ENCODE results near the gene MYO16. TPM values are rescaled to one million over a fixed set of nuclear protein-coding genes. Genes with fewer than 3 reads are reported as not detected.

The MYO16 gene
- polyA plus RNA-seq, 2 of the 4 experiments (the other 2 are of a cell fraction), result 0.03 to 0.06 TPM

GRCh38 chr13:108674771-108675170 is 45.4 kb downstream of the MYO16 start:
- no peak overlapping the region for H3K4me3 ChIP-seq
- POLR2A ChIA-PET, result no interaction called here
- no peak for TF ChIP-seq CHD2 (IDR thresholded peaks at IDR 0.05; ENCODE audit: low read length, partially characterized antibody)
- no peak for TF ChIP-seq ZFP36 (IDR thresholded peaks at IDR 0.05; ENCODE audit: borderline replicate concordance, partially characterized antibody)
- no peak for TF ChIP-seq RNF2 (IDR thresholded peaks at IDR 0.05; ENCODE audit: borderline replicate concordance, low read depth)
- no peak for TF ChIP-seq SREBF2 (IDR thresholded peaks at IDR 0.05)
- no peak for TF ChIP-seq EHF (CRISPR knock-in tag; IDR thresholded peaks at IDR 0.05)
- no peak for TF ChIP-seq FOXS1 (CRISPR knock-in tag; IDR thresholded peaks at IDR 0.05)
- no peak for TF ChIP-seq HDAC2 (IDR thresholded peaks at IDR 0.05)
- DNase-seq (ENCODE audit: low read depth in 1 of 2, low spot score in 1 of 2) (no peak), ATAC-seq (no peak), FAIRE-seq (no peak)
- no peak overlapping the region for H3K4me2 ChIP-seq
- H3K4me1 ChIP-seq, result no peaks in the 10 kb centered on the region
- CTCF ChIA-PET, result interaction anchor here (1.2 kb wide), 1 partner anchor 12 kb away, joined by 4 read pairs; no protein-coding TSS in a partner anchor
- H3K27ac ChIP-seq, result no peak overlapping the region
- 79% methylated on average over 4 of the region's 4 CpGs for WGBS (ENCODE audit: missing lambda C conversion rate)
- no peaks in the 10 kb centered on the region for H3K9me3 ChIP-seq

- no peaks in the 10 kb centered on the region for H3K4me1 ChIP-seq
- ATAC-seq (no peak), DNase-seq (ENCODE audit: low read depth in 1 of 2, low spot score in 1 of 2) (no peak), FAIRE-seq (no peak)
- POLR2A ChIA-PET, result no interaction called here
- H3K4me2 ChIP-seq, result no peak overlapping the region
- no peak overlapping the region for H3K4me3 ChIP-seq
- CTCF ChIA-PET, result no interaction called here
- 64% methylated on average over 8 of the region's 8 CpGs for WGBS (ENCODE audit: missing lambda C conversion rate)
- H3K27ac ChIP-seq, result no peak overlapping the region
- no peaks in the 10 kb centered on the region for H3K9me3 ChIP-seq
- TF ChIP-seq HOXA7 (CRISPR knock-in tag; IDR thresholded peaks at IDR 0.05) (no peak), HDAC2 (IDR thresholded peaks at IDR 0.05) (no peak), MAZ (IDR thresholded peaks at IDR 0.05; ENCODE audit: borderline replicate concordance, low read depth, low read length) (no peak), CHD2 (IDR thresholded peaks at IDR 0.05; ENCODE audit: low read length, partially characterized antibody) (no peak), BHLHE40 (IDR thresholded peaks at IDR 0.05; ENCODE audit: low read depth, low read length) (no peak)
Observed at GRCh38 chr13:108676620-108677019, 47.2 kb downstream of the MYO16 start.

GRCh38 chr13:108677806-108678205 is 48.4 kb downstream of the MYO16 start:
- Histone ChIP-seq H3K9me3 (no peaks in the 10 kb centered on the region), H3K27ac (no peak overlapping the region), H3K4me2 (no peak overlapping the region), H3K4me1 (no peaks in the 10 kb centered on the region), H3K4me3 (no peak overlapping the region)
- ChIA-PET CTCF (no interaction called here), POLR2A (no interaction called here)
- TF ChIP-seq CBX8 (IDR thresholded peaks at IDR 0.05) (no peak), KDM1A (IDR thresholded peaks at IDR 0.05; ENCODE audit: low read depth) (no peak), EHMT2 (IDR thresholded peaks at IDR 0.05; ENCODE audit: low read depth) (no peak), GATA3 (IDR thresholded peaks at IDR 0.05; ENCODE audit: borderline replicate concordance) (no peak), ZNF302 (CRISPR knock-in tag; IDR thresholded peaks at IDR 0.05) (no peak), NPAS2 (CRISPR knock-in tag; IDR thresholded peaks at IDR 0.05; ENCODE audit: borderline replicate concordance) (no peak), JUN (IDR thresholded peaks at IDR 0.05) (no peak), NFE2L2 (conservative IDR thresholded peaks at IDR 0.05; ENCODE audit: low read length) (no peak)
- FAIRE-seq (no peak), DNase-seq (ENCODE audit: low read depth in 1 of 2, low spot score in 1 of 2) (no peak), ATAC-seq (no peak)
- WGBS (ENCODE audit: missing lambda C conversion rate), result 57% methylated on average over 3 of the region's 3 CpGs

GRCh38 chr13:108680011-108680410 is 50.6 kb downstream of the MYO16 start:
- FAIRE-seq, result no peak
- POLR2A ChIA-PET, result no interaction called here

More at GRCh38 chr13:108680011-108680410, 50.6 kb downstream of the MYO16 start:
- DNase-seq (ENCODE audit: low read depth in 1 of 2, low spot score in 1 of 2) (no peak), ATAC-seq (no peak)
- Histone ChIP-seq H3K9me3 (no peaks in the 10 kb centered on the region), H3K4me3 (no peak overlapping the region), H3K4me1 (no peaks in the 10 kb centered on the region), H3K27ac (no peak overlapping the region), H3K4me2 (no peak overlapping the region)
- WGBS (ENCODE audit: missing lambda C conversion rate), result 100% methylated on average over 1 of the region's 1 CpG
- CTCF ChIA-PET, result interaction anchor here (0.7 kb wide), 1 partner anchor 17 kb away, joined by 3 read pairs; no protein-coding TSS in a partner anchor
- TF ChIP-seq REST (IDR thresholded peaks at IDR 0.05), result no peak
- TF ChIP-seq BHLHE40 (IDR thresholded peaks at IDR 0.05; ENCODE audit: low read depth, low read length), result no peak
- no peak for TF ChIP-seq USF2 (IDR thresholded peaks at IDR 0.05)
- no peak for TF ChIP-seq HDAC2 (IDR thresholded peaks at IDR 0.05)
- no peak for TF ChIP-seq NR3C1 (IDR thresholded peaks at IDR 0.05)
- no peak for TF ChIP-seq HOXB13 (CRISPR knock-in tag; IDR thresholded peaks at IDR 0.05; ENCODE audit: low read depth)
